ENCODE data around the gene SMARCE1. TPM values are rescaled to one million over a fixed set of nuclear protein-coding genes. Genes with fewer than 3 reads are reported as not detected.

The SMARCE1 gene
- total RNA-seq, 1 experiment from 2014 or later, result 57.9 TPM

DNA sequence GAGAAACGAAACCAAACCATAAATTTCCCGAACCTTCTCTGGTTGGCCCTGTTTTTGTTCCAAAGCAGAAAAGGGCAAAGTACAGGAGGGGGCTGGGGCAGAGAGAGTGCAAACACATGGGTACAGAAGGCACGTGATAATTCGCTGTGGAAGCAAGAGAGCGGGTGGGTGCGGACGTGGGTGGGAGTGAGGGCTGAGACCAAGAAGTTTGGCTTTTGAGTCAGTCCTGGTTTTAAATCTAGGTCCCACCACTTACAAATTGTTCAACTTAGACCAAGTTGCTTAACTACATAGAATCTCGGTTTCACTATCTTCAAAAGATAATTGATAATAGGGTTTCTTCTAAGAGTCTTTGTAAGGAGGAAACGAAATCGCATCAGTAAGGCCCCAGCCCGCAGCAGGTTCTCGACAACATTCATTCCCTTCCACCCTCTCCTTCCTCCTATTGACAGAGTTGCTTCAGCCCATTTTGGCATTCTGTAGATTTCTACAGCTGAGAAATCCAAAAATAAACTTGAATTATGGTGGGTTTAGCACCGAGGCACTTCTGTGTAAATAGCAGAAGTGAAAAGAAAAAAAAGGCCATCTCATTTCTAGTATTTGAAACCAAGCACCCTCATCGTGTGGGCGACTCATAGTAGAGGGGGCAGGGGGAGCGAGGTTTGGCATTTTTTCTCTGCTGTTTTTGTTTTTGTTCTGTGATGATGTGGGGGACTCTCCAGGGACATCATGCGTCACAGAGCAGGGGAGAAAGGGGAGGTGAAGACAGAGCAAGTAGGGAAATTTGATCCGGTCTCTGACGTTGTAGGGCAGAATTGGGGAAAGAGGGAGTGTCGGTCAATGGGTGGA is 48.8 kb downstream of the SMARCE1 start:
- Histone ChIP-seq H3K4me2 (ENCODE audit: low read length) (no peak overlapping the region), H3K4me1 (ENCODE audit: insufficient read depth, low read length) (no peaks in the 10 kb centered on the region), H3K9me3 (ENCODE audit: low read length) (no peaks in the 10 kb centered on the region), H3F3A (ENCODE audit: low read length, unreplicated experiment) (no peaks in the 10 kb centered on the region), H3K4me3 (ENCODE audit: low read length) (no peak overlapping the region), H3K36me3 (ENCODE audit: low read depth, low read length) (no peaks in the 10 kb centered on the region), H4K20me1 (ENCODE audit: low read length) (no peaks in the 10 kb centered on the region), H3K27me3 (ENCODE audit: low read length) (no peaks in the 10 kb centered on the region), H3K27ac (ENCODE audit: low read length) (no peak overlapping the region), H3K9me2 (replicated peaks; ENCODE audit: low read length) (no peaks in the 10 kb centered on the region), H2AFZ (ENCODE audit: low read length) (no peak overlapping the region), H3K79me2 (ENCODE audit: low read length) (no peaks in the 10 kb centered on the region), H3K9ac (ENCODE audit: low read length) (no peak overlapping the region)
- ChIA-PET CTCF (no interaction called here), POLR2A (ENCODE audit: unreplicated experiment) (no interaction called here)
- intact Hi-C loops (cut with micrococcal nuclease), result no loop called here
- no TSS peak for BruUV-seq (replicated peaks)
- DNase-seq (no peak), ATAC-seq (no peak)
- TF ChIP-seq, protein P1, sequence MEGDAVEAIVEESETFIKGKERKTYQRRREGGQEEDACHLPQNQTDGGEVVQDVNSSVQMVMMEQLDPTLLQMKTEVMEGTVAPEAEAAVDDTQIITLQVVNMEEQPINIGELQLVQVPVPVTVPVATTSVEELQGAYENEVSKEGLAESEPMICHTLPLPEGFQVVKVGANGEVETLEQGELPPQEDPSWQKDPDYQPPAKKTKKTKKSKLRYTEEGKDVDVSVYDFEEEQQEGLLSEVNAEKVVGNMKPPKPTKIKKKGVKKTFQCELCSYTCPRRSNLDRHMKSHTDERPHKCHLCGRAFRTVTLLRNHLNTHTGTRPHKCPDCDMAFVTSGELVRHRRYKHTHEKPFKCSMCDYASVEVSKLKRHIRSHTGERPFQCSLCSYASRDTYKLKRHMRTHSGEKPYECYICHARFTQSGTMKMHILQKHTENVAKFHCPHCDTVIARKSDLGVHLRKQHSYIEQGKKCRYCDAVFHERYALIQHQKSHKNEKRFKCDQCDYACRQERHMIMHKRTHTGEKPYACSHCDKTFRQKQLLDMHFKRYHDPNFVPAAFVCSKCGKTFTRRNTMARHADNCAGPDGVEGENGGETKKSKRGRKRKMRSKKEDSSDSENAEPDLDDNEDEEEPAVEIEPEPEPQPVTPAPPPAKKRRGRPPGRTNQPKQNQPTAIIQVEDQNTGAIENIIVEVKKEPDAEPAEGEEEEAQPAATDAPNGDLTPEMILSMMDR (conservative IDR thresholded peaks at IDR 0.05; ENCODE audit: low read depth, low read length), result no peak
- TF ChIP-seq EZH2 (IDR thresholded peaks at IDR 0.05; ENCODE audit: low read length, unreplicated experiment) (no peak), EZH2phosphoT487 (IDR thresholded peaks at IDR 0.05; ENCODE audit: borderline replicate concordance, low read length) (no peak)

DNA sequence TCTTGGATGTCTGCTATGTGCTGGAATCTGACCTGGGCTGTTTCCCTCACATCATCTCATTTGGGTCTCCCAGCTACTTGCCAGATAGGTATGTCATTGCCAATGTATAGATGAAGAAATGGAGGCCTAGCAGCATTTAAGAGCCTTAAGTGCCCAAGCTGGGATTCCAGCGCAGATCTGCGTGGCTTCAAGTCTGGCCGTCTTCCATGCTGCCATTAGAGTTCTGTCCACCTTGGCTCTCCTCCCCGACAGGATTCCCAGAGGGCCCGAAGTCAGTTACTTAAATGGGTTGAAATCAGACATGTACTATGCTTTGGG is 49.4 kb downstream of the SMARCE1 start:
- DNase-seq, result no peak
- Histone ChIP-seq H3K4me3 (ENCODE audit: low read length) (no peak overlapping the region), H3K4me2 (ENCODE audit: low read length) (no peak overlapping the region), H3K27me3 (ENCODE audit: low read length) (no peaks in the 10 kb centered on the region), H3K79me2 (ENCODE audit: low read length) (no peaks in the 10 kb centered on the region), H3K27ac (ENCODE audit: low read length) (no peak overlapping the region), H3K9me3 (ENCODE audit: low read length) (no peaks in the 10 kb centered on the region), H3K9me2 (replicated peaks; ENCODE audit: low read length) (no peaks in the 10 kb centered on the region), H3F3A (ENCODE audit: low read length, unreplicated experiment) (no peaks in the 10 kb centered on the region), H3K9ac (ENCODE audit: low read length) (no peak overlapping the region), H3K36me3 (ENCODE audit: low read depth, low read length) (no peaks in the 10 kb centered on the region), H2AFZ (ENCODE audit: low read length) (no peak overlapping the region), H3K4me1 (ENCODE audit: insufficient read depth, low read length) (no peaks in the 10 kb centered on the region), H4K20me1 (ENCODE audit: low read length) (no peaks in the 10 kb centered on the region)
- ChIA-PET CTCF (no interaction called here), POLR2A (ENCODE audit: unreplicated experiment) (no interaction called here)
- intact Hi-C loops (cut with micrococcal nuclease), result no loop called here
- ATAC-seq, result no peak
- BruUV-seq (replicated peaks), result no TSS peak
- TF ChIP-seq EZH2phosphoT487 (IDR thresholded peaks at IDR 0.05; ENCODE audit: borderline replicate concordance, low read length) (no peak), EZH2 (IDR thresholded peaks at IDR 0.05; ENCODE audit: low read length, unreplicated experiment) (no peak)
- TF ChIP-seq, protein P1 (conservative IDR thresholded peaks at IDR 0.05; ENCODE audit: low read depth, low read length), result no peak

GRCh38 chr17:40597556-40598300 is 49.9 kb downstream of the SMARCE1 start:
- CTCF ChIA-PET, result no interaction called here

More at GRCh38 chr17:40597556-40598300, 49.9 kb downstream of the SMARCE1 start:
- ATAC-seq, result no peak
- H2AFZ ChIP-seq (ENCODE audit: low read length), result no peak overlapping the region
- H3K36me3 ChIP-seq (ENCODE audit: low read depth, low read length), result no peaks in the 10 kb centered on the region
- no peaks in the 10 kb centered on the region for H3K9me2 ChIP-seq (replicated peaks; ENCODE audit: low read length)
- no peaks in the 10 kb centered on the region for H3K27me3 ChIP-seq (ENCODE audit: low read length)
- H3K4me3 ChIP-seq (ENCODE audit: low read length), result no peak overlapping the region
- POLR2A ChIA-PET (ENCODE audit: unreplicated experiment), result no interaction called here
- no peaks in the 10 kb centered on the region for H3F3A ChIP-seq (ENCODE audit: low read length, unreplicated experiment)
- H4K20me1 ChIP-seq (ENCODE audit: low read length), result no peaks in the 10 kb centered on the region
- TF ChIP-seq EZH2 (IDR thresholded peaks at IDR 0.05; ENCODE audit: low read length, unreplicated experiment) (no peak), EZH2phosphoT487 (IDR thresholded peaks at IDR 0.05; ENCODE audit: borderline replicate concordance, low read length) (no peak)
- TF ChIP-seq, protein P1 (conservative IDR thresholded peaks at IDR 0.05; ENCODE audit: low read depth, low read length), result no peak
- no peak overlapping the region for H3K27ac ChIP-seq (ENCODE audit: low read length)
- no peaks in the 10 kb centered on the region for H3K9me3 ChIP-seq (ENCODE audit: low read length)
- intact Hi-C loops (cut with micrococcal nuclease), result no loop called here
- no peak for DNase-seq
- no peaks in the 10 kb centered on the region for H3K79me2 ChIP-seq (ENCODE audit: low read length)
- H3K4me2 ChIP-seq (ENCODE audit: low read length), result no peak overlapping the region
- BruUV-seq (replicated peaks), result no TSS peak
- H3K9ac ChIP-seq (ENCODE audit: low read length), result no peak overlapping the region
- H3K4me1 ChIP-seq (ENCODE audit: insufficient read depth, low read length), result no peaks in the 10 kb centered on the region
